CD4-positive, alpha-beta T cell treated with Interleukin-17A for 4 hours (primary cell): Measurements from ENCODE around the gene SLC25A51.
A peak's percentile ranks its signal among the peaks of the same experiment; 100 is the strongest.

ENCODE experiments used
- DNase-seq: peaks from one replicate; pipeline ENCODE4 v3.0.0-alpha.2; 2020; ENCODE audit warnings: mixed read lengths

Gene SLC25A51

DNA sequence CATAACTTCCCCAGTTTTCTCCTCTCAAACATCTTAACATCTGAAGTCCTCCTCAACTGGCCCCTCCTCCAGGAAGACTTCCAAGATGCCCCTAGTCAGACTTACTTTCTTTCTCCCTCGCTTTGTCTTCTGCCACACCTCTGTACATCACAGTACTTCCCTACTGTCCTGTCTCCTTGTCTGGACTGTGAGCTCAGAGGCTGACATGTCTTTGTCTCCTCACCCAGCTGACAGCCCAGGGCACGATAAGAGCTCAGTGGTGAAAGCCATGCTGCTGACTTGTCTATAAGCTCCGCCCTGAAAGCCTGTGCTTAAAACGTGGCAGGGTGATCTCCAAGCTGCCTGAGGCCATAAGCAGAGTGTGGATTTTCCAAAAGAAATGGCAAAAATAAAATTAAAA is 33.0 kb upstream of the SLC25A51 start:
- no peak for DNase-seq

- DNase-seq, result no peak
These were observed 32.4 kb upstream of the SLC25A51 start for GRCh38 chr9:37936376-37936775.

GRCh38 chr9:37935096-37935495 is 31.2 kb upstream of the SLC25A51 start:
- DNase-seq, result no peak

DNA sequence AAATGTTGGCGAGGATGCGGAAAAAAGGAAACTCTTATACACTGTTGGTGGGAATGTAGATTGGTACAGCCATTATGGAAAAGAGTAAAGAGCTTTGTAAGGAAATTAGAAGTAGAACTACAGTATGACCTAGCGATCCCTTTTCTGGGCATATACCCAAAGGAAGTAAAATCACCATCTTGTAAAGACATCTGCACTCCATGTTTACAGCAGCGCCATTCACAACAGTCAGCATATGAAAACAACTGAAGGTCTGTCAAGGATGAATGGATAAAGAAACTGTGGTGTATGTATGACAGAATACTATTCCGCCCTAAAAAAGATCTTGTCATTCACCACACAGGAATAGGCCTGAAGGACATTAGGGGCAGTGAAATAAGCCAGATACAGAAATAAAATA is 27.7 kb upstream of the SLC25A51 start:
- DNase-seq, result no peak

DNA sequence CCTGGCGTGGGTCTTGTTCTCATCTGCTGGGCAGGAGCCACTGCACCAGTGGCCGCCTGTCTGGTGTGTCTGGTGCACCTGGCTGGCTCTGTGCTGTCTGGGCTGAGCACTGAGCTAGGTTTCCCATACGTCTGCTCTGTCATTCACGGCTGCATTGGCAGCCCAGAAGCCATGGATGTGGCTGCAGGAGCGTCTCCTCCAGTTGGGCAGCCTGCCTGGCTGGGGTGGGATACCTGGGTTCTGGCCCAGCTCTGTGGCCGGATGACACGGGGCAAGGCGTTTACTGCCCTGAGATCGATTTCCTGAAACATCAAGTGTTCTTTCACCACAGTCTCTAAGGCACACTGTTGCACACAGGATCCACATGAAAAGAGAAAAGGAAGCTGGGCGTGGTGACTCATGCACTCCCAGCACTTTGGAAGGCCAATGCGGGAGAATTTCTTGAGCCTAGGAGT is 25.5 kb upstream of the SLC25A51 start:
- no peak for DNase-seq

DNA sequence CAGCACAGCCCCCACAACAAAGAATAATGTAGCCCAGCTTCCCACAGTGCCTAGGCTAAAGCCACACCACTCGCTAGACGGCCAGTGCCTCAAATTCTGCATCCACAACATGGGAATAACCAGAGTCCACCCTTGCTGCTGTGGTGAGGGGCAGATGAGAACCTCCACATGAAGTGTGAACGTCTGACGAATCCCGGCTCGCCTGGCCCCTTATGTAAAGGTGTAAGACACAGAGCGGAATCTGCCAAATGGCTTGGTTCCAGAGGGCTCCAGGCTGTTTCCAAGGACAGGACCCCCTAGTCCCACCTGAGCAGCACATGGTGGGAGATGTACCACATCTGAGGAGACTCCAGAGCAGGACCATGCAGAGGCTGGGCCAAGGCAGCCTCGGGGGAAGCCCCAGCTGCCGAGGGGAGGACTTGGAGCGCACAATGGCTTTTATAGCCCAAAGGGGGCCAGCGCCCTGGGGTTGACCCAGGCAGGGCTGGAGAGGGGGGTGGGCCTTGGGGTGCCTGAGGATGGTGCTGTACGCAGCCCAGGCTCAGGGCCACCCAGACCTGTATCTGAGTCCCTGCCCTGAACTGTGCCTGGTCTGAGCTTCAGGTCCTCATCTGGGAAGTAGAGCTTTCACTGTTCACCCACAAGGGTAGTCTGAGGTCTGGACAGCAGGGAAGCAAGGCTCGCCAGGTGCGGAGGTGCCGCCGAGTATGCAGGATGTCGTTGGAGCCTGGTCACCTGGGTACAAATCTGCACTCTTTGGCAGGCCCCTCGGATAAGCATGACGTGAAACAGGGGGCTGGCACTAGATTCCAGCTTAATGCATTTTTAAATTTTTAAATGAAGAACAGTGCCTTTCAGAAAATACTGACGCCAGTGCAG is 24.9 kb upstream of the SLC25A51 start:
- no peak for DNase-seq

GRCh38 chr9:37927601-37928551 is 23.9 kb upstream of the SLC25A51 start:
- no peak for DNase-seq

- no peak for DNase-seq
These were observed 23.2 kb upstream of the SLC25A51 start for GRCh38 chr9:37927132-37927531.

- DNase-seq, result no peak
These were observed 22.8 kb upstream of the SLC25A51 start for GRCh38 chr9:37926737-37927118.

DNA sequence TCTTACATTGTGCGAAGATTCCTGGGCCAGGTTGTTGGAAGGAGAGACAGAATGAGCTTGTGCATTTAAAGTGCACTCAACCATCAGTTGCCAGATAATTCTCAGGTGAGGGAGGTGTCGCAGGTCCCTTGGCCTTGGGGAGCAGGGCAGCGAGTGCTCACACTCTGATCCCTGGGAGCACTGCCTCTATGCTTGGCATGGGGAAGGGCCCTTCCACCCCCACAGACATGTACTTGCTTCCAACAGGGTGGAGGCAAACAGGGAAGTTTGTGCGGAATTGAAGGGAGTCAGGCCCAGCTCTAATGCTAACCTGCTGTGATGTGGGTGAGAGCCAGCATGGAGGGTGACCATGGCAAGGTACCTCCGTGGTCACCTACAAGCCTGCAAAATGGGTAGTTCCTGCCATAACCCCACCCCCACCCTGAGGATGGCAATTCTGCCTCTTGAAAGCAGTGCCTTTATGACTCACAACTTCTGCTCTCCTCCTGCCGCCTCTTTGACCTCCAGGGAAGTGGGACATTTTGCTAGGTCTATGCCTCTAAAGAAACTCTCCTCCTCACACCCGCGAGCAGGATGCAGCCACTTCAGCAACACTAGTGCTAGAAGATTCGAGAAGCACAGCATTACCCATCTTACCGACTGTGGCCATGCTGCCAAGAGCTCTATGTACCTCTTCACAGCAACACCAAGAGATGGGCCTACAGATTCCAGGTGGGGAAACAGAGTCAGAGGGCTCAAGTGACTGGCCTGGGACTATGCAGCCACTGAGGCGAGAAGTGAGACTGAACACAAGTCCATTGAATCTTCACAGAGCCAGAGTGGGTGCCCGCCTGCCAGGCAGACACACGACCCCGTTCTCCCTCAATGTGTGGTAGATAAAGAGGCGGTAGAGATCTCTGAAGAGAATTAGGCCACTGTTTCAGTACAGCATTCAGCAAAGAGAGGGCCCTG is 22.1 kb upstream of the SLC25A51 start:
- no peak for DNase-seq

DNA sequence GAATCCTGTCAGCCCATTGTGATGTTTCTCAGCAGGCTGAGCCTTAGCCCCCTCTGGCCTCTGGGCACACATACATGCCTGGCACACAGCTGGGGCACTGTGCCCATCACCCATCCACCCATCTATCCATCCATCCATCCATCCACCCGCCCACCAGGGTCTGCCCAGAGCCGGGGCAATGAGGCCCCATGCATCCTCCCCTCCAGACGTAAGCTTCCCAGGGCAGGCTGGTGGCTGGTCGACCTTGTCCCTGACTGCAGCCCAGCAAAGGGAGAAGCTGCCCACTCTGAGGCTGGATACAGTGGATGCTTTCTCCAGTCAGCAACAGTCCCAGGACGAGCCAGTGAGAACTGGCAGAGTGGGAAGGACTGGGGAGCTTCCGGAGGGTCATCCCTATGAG is 21.1 kb upstream of the SLC25A51 start:
- DNase-seq, result no peak

GRCh38 chr9:37924538-37924937 is 20.6 kb upstream of the SLC25A51 start:
- DNase-seq, result no peak

DNA sequence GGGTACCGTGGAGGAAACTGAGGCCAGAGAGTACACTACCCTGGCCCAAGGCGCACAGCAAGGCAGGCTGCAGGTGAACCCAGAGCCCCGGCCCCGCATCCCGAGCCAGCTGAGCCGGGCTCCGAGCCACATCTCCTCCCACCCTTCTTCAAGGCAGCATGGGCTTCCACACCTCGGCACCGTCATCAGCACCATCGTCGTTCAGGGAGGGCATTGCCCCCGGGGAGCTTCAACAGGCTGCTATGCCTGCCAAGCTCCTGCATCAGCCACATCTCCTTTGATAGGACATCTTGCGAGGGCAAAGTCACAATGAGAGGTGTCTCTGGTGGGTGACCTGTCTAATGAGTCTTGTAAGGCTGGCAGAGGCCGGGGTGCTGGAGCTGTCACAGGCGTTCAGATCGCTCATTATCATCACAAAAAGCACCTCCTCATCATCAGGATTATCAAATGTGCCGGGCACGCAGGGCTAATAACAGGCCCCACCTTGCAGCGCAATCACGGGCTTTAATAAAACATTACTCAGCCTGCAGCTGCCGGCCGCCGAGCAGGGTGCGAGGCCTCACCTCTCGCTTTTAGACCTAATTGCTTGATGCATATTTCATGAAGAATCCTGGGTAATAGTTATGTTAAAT is 20.0 kb upstream of the SLC25A51 start:
- DNase-seq, result no peak

GRCh38 chr9:37923118-37923795 is 19.3 kb upstream of the SLC25A51 start:
- DNase-seq, result no peak

DNA sequence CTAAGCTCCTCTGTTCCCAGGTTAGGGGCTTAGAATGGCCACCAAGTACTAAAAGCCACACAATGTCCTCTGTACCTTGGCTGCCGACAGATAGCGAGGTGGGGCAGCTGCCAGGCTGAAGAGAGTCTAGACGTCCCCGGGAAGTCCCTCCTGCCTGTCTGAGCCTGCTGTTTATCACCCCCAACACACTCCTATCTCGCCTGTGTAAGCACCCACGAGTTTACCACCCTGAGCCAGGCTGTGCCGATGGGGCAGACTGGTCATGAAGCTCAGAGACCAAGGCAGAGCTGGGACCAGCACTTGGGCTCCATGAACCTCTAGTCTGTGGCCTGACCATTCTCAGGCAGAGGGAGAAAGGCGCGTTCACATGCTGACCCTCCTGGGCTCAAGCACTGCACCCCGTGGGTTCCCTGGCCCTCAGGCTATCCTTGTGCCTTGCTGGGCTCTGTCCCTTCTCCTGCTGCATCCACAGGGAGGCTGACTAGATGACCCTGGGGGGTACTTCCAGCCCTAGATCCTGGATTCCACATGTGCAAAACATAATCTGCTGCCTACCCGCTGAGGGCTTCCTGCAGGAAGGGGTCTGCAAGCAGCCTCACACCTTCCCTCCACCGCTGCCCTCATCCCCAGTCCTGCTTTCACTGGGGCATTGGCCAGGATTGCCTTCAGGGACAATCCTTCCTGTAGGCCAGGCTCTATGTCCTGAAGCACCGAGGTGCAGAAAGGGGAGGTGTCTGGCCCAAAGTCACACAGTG is 18.6 kb upstream of the SLC25A51 start:
- no peak for DNase-seq

GRCh38 chr9:37921546-37922300 is 17.8 kb upstream of the SLC25A51 start:
- DNase-seq, result no peak

DNA sequence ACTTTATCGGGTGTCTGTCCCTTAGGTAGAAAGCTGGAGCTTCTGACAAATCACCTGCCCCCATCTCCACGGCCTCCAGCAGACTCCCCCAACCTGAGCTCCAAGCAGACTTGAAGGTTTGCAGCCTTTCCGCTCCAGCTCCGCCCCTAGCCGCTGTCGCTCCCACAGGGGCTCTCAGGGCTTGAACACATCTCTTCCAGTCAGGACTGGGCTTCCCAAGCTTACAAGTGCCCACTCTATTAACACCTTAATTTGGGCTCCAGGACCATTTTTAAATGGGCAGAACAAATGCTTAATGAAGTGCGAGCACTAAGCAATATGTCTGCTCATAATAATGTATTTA is 17.2 kb upstream of the SLC25A51 start:
- no peak for DNase-seq

GRCh38 chr9:37920471-37921167 is 16.7 kb upstream of the SLC25A51 start:
- peak; percentile 14 for DNase-seq

DNA sequence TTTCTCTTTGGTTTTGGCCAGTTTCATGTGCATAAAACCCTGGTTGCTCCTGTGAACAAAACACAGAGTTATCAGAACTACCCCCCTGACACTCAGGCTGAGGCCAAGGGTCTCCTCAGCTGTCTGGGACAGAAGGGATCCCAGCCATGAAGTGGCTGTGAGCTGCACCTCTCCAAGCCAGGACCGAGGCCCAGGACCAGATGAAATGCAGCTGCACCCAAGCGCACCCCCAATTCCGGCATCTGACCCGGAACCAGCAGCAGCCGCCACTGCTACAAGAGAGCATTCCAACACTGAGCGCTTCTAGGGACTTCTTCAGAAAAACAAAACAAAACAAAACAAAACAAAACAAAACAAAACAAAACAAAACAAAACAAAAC is 16.0 kb upstream of the SLC25A51 start:
- no peak for DNase-seq
